Measurements from ENCODE around the gene ZNF804A.
A peak's percentile ranks its signal among the peaks of the same experiment; 100 is the strongest.
"Not testable (repeated sequence)": the region's sequence is repeated elsewhere in the genome, so short reads cannot be mapped to it uniquely, and the experiment has no call there.

The ZNF804A gene

GRCh38 chr2:184729581-184729980, 131.3 kb downstream of the ZNF804A start:
- DNase-seq: no peak

- DNase-seq: no peak
Observed at GRCh38 chr2:184730288-184730687, 132.0 kb downstream of the ZNF804A start.

GRCh38 chr2:184734338-184734737, 136.0 kb downstream of the ZNF804A start:
- no peak for DNase-seq

- DNase-seq: no peak
Observed at GRCh38 chr2:184735611-184736010, 137.3 kb downstream of the ZNF804A start.

GRCh38 chr2:184743096-184743495, 144.8 kb downstream of the ZNF804A start:
- DNase-seq: no peak

- DNase-seq: no peak
Observed at GRCh38 chr2:184756161-184756560, 157.8 kb downstream of the ZNF804A start.

GRCh38 chr2:184756885-184757284, 158.6 kb downstream of the ZNF804A start:
- no peak for DNase-seq

- DNase-seq: not testable (repeated sequence)
Observed at GRCh38 chr2:184759557-184760255, 161.4 kb downstream of the ZNF804A start.

- no peak for DNase-seq
Observed at GRCh38 chr2:184760931-184761330, 162.6 kb downstream of the ZNF804A start.

GRCh38 chr2:184765112-184765895, 167.0 kb downstream of the ZNF804A start:
- DNase-seq: no peak

- DNase-seq: no peak
Observed at GRCh38 chr2:184767059-184767458, 168.7 kb downstream of the ZNF804A start.

GRCh38 chr2:184769023-184769422, 170.7 kb downstream of the ZNF804A start:
- no peak for DNase-seq

- no peak for DNase-seq
Observed at GRCh38 chr2:184769686-184770085, 171.4 kb downstream of the ZNF804A start.

- no peak for DNase-seq
Observed at GRCh38 chr2:184779777-184780176, 181.4 kb downstream of the ZNF804A start.

GRCh38 chr2:184780384-184780783, 182.1 kb downstream of the ZNF804A start:
- no peak for DNase-seq

GRCh38 chr2:184780944-184781343, 182.6 kb downstream of the ZNF804A start:
- no peak for DNase-seq

GRCh38 chr2:184783576-184783975, 185.2 kb downstream of the ZNF804A start:
- no peak for DNase-seq

- no peak for DNase-seq
Observed at GRCh38 chr2:184793176-184793575, 194.8 kb downstream of the ZNF804A start.

- DNase-seq: no peak
Observed at GRCh38 chr2:184799379-184799778, 201.1 kb downstream of the ZNF804A start.

GRCh38 chr2:184814421-184814820, 216.1 kb downstream of the ZNF804A start:
- peak; percentile 57 for DNase-seq

GRCh38 chr2:184815824-184816223, 217.5 kb downstream of the ZNF804A start:
- no peak for DNase-seq

- DNase-seq: no peak
Observed at GRCh38 chr2:184824597-184824996, 226.3 kb downstream of the ZNF804A start.

GRCh38 chr2:184830531-184830930, 232.2 kb downstream of the ZNF804A start:
- no peak for DNase-seq

- DNase-seq: peak; percentile 4
Observed at GRCh38 chr2:184834699-184835397, 236.5 kb downstream of the ZNF804A start.
